Measurements from ENCODE around the gene CWH43.

DNA sequence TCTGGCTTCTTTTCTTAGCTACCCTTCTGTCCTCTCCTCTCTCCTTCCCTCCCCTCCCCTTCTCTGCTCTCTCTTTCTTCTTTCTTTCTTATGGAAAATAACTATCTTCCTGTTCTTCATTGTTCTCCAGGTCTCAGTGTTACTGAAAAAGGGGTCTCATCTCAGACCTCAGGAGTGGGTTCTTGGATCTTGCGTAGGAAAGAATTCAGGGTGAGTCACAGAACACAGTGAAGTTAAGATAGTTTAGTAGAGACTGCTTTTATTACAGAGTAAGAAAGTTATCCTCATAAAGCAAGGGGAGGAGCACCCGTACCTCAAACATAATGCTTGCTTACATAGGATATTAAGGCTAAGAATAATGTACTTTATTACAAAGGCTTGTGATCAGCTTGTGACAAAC, 31.8 kb upstream of the CWH43 start:
- TF ChIP-seq CTCF (IDR thresholded peaks at IDR 0.05) (no peak), POLR2A (IDR thresholded peaks at IDR 0.05) (no peak)

All from ovary (tissue), 3 donors.